Neural crest cell (in vitro differentiated cells): ENCODE measurements around the gene PLCH1. TPM values are rescaled to one million over a fixed set of nuclear protein-coding genes. Genes with fewer than 3 reads are reported as not detected.

Experiments used
- DNase-seq: peaks from one replicate; pipeline ENCODE4 v3.0.0; 2021; ENCODE audit warnings: low read depth, mixed read lengths, low spot score
- H3K27ac Mint-ChIP-seq: one replicate; pipeline ENCODE4 v1.8.0; 2021; ENCODE audit warnings: mild to moderate bottlenecking, mixed read lengths; ENCODE audit not compliant: unreplicated experiment
- H3K27me3 Mint-ChIP-seq: 2 replicates; pipeline ENCODE4 v1.8.0; 2021; ENCODE audit warnings: low read depth, mild to moderate bottlenecking, mixed read lengths
- H3K36me3 Mint-ChIP-seq: 2 replicates; pipeline ENCODE4 v1.8.0; 2021; ENCODE audit warnings: low read depth, mild to moderate bottlenecking, mixed read lengths
- H3K4me1 Mint-ChIP-seq: 2 replicates; pipeline ENCODE4 v1.8.0; 2021; ENCODE audit warnings: mixed read lengths
- H3K4me3 Mint-ChIP-seq: one replicate; pipeline ENCODE4 v1.8.0; 2021; ENCODE audit warnings: mild to moderate bottlenecking, mixed read lengths
- H3K9me3 Mint-ChIP-seq: 2 replicates; pipeline ENCODE4 v1.8.0; 2021; ENCODE audit warnings: mixed read lengths
- CTCF ChIP-seq: fragments of 200-600 bp; sonication (generic); conservative IDR thresholded peaks from 2 replicates; pipeline ENCODE4 v1.5.0; 2021; ENCODE audit warnings: antibody characterized with exemption, mild to moderate bottlenecking
- total RNA-seq: library from RNA; stranded (reverse); gene quantifications from 2 replicates; pipeline ENCODE4 v1.2.1, GENCODE V29; 2021

The PLCH1 gene
- total RNA-seq, 1 donor from 2014 or later = 22.4 TPM

GRCh38 chr3:155502630-155503029, 242.2 kb downstream of the PLCH1 start:
- TF ChIP-seq CTCF = no peak
- Mint-ChIP-seq H3K27me3 (no peaks in the 10 kb centered on the region), H3K4me1 (peaks cover 6% of the 10 kb centered on the region), H3K36me3 (peaks cover 17% of the 10 kb centered on the region), H3K4me3 (no peak overlapping the region), H3K27ac (no peak overlapping the region), H3K9me3 (no peaks in the 10 kb centered on the region)
- no peak for DNase-seq

- Mint-ChIP-seq H3K36me3 (peaks cover 19% of the 10 kb centered on the region), H3K27me3 (no peaks in the 10 kb centered on the region), H3K4me1 (peaks cover 6% of the 10 kb centered on the region), H3K4me3 (no peak overlapping the region), H3K27ac (no peak overlapping the region), H3K9me3 (no peaks in the 10 kb centered on the region)
- TF ChIP-seq CTCF = no peak
- no peak for DNase-seq
Measured at GRCh38 chr3:155500194-155500818, 244.6 kb downstream of the PLCH1 start.

GRCh38 chr3:155497930-155498647, 246.8 kb downstream of the PLCH1 start:
- Mint-ChIP-seq H3K9me3 (no peaks in the 10 kb centered on the region), H3K4me1 (peaks cover 6% of the 10 kb centered on the region), H3K36me3 (peaks cover 14% of the 10 kb centered on the region), H3K4me3 (no peak overlapping the region), H3K27ac (no peak overlapping the region), H3K27me3 (no peaks in the 10 kb centered on the region)
- DNase-seq = no peak
- TF ChIP-seq CTCF = no peak

GRCh38 chr3:155496206-155496605, 248.7 kb downstream of the PLCH1 start:
- H3K4me3 Mint-ChIP-seq = no peak overlapping the region
- peaks cover 20% of the 10 kb centered on the region for H3K36me3 Mint-ChIP-seq
- H3K27ac Mint-ChIP-seq = no peak overlapping the region
- no peak for DNase-seq
- TF ChIP-seq CTCF = no peak
- H3K9me3 Mint-ChIP-seq = no peaks in the 10 kb centered on the region
- H3K4me1 Mint-ChIP-seq = peaks cover 6% of the 10 kb centered on the region
- H3K27me3 Mint-ChIP-seq = no peaks in the 10 kb centered on the region

- no peak for DNase-seq
- Mint-ChIP-seq H3K4me1 (peaks cover 4% of the 10 kb centered on the region), H3K9me3 (no peaks in the 10 kb centered on the region), H3K27me3 (no peaks in the 10 kb centered on the region), H3K36me3 (peaks cover 20% of the 10 kb centered on the region), H3K4me3 (no peak overlapping the region), H3K27ac (no peak overlapping the region)
- TF ChIP-seq CTCF = no peak
Measured at GRCh38 chr3:155495387-155495786, 249.5 kb downstream of the PLCH1 start.
